ENCODE data around the gene WIF1.

The WIF1 gene

GRCh38 chr12:65155784-65156183 is 34.7 kb upstream of the WIF1 start:
- Histone ChIP-seq H3K9ac (ENCODE audit: low read depth, low read length) (no peak overlapping the region), H3K27ac (ENCODE audit: low read depth, low read length) (no peak overlapping the region), H3K4me3 (ENCODE audit: low read depth, low read length) (no peak overlapping the region), H3K36me3 (ENCODE audit: control insufficient read depth, insufficient read depth, low read length) (no peaks in the 10 kb centered on the region), H3K9me3 (ENCODE audit: control insufficient read depth, insufficient read depth, low read length) (no peaks in the 10 kb centered on the region), H3K27me3 (ENCODE audit: control insufficient read depth, insufficient read depth, low read length) (no peaks in the 10 kb centered on the region), H3K4me1 (ENCODE audit: control insufficient read depth, insufficient read depth, low read length) (no peaks in the 10 kb centered on the region)

- no peaks in the 10 kb centered on the region for H3K9me3 ChIP-seq (ENCODE audit: control insufficient read depth, insufficient read depth, low read length)
- H3K4me3 ChIP-seq (ENCODE audit: low read depth, low read length), result no peak overlapping the region
- no peaks in the 10 kb centered on the region for H3K4me1 ChIP-seq (ENCODE audit: control insufficient read depth, insufficient read depth, low read length)
- H3K9ac ChIP-seq (ENCODE audit: low read depth, low read length), result no peak overlapping the region
- no peak overlapping the region for H3K27ac ChIP-seq (ENCODE audit: low read depth, low read length)
- no peaks in the 10 kb centered on the region for H3K27me3 ChIP-seq (ENCODE audit: control insufficient read depth, insufficient read depth, low read length)
- no peaks in the 10 kb centered on the region for H3K36me3 ChIP-seq (ENCODE audit: control insufficient read depth, insufficient read depth, low read length)
Observed at GRCh38 chr12:65152596-65152995, 31.5 kb upstream of the WIF1 start.

GRCh38 chr12:65152012-65152411 is 30.9 kb upstream of the WIF1 start:
- H3K9me3 ChIP-seq (ENCODE audit: control insufficient read depth, insufficient read depth, low read length), result no peaks in the 10 kb centered on the region
- H3K27ac ChIP-seq (ENCODE audit: low read depth, low read length), result no peak overlapping the region
- H3K4me1 ChIP-seq (ENCODE audit: control insufficient read depth, insufficient read depth, low read length), result no peaks in the 10 kb centered on the region
- H3K36me3 ChIP-seq (ENCODE audit: control insufficient read depth, insufficient read depth, low read length), result no peaks in the 10 kb centered on the region
- H3K9ac ChIP-seq (ENCODE audit: low read depth, low read length), result no peak overlapping the region
- H3K27me3 ChIP-seq (ENCODE audit: control insufficient read depth, insufficient read depth, low read length), result no peaks in the 10 kb centered on the region
- H3K4me3 ChIP-seq (ENCODE audit: low read depth, low read length), result no peak overlapping the region

- Histone ChIP-seq H3K4me3 (ENCODE audit: low read depth, low read length) (no peak overlapping the region), H3K36me3 (ENCODE audit: control insufficient read depth, insufficient read depth, low read length) (no peaks in the 10 kb centered on the region), H3K9me3 (ENCODE audit: control insufficient read depth, insufficient read depth, low read length) (no peaks in the 10 kb centered on the region), H3K27me3 (ENCODE audit: control insufficient read depth, insufficient read depth, low read length) (no peaks in the 10 kb centered on the region), H3K9ac (ENCODE audit: low read depth, low read length) (no peak overlapping the region), H3K27ac (ENCODE audit: low read depth, low read length) (no peak overlapping the region), H3K4me1 (ENCODE audit: control insufficient read depth, insufficient read depth, low read length) (no peaks in the 10 kb centered on the region)
Observed at GRCh38 chr12:65147312-65147905, 26.3 kb upstream of the WIF1 start.

- Histone ChIP-seq H3K9me3 (ENCODE audit: control insufficient read depth, insufficient read depth, low read length) (no peaks in the 10 kb centered on the region), H3K4me1 (ENCODE audit: control insufficient read depth, insufficient read depth, low read length) (no peaks in the 10 kb centered on the region), H3K9ac (ENCODE audit: low read depth, low read length) (no peak overlapping the region), H3K27ac (ENCODE audit: low read depth, low read length) (no peak overlapping the region), H3K27me3 (ENCODE audit: control insufficient read depth, insufficient read depth, low read length) (no peaks in the 10 kb centered on the region), H3K4me3 (ENCODE audit: low read depth, low read length) (no peak overlapping the region), H3K36me3 (ENCODE audit: control insufficient read depth, insufficient read depth, low read length) (no peaks in the 10 kb centered on the region)
Observed at GRCh38 chr12:65140738-65141137, 19.6 kb upstream of the WIF1 start.

- H3K27me3 ChIP-seq (ENCODE audit: control insufficient read depth, insufficient read depth, low read length), result no peaks in the 10 kb centered on the region
- H3K4me3 ChIP-seq (ENCODE audit: low read depth, low read length), result no peak overlapping the region
- no peaks in the 10 kb centered on the region for H3K4me1 ChIP-seq (ENCODE audit: control insufficient read depth, insufficient read depth, low read length)
- H3K27ac ChIP-seq (ENCODE audit: low read depth, low read length), result no peak overlapping the region
- no peaks in the 10 kb centered on the region for H3K9me3 ChIP-seq (ENCODE audit: control insufficient read depth, insufficient read depth, low read length)
- H3K9ac ChIP-seq (ENCODE audit: low read depth, low read length), result no peak overlapping the region
- no peaks in the 10 kb centered on the region for H3K36me3 ChIP-seq (ENCODE audit: control insufficient read depth, insufficient read depth, low read length)
Observed at GRCh38 chr12:65139389-65139788, 18.3 kb upstream of the WIF1 start.

GRCh38 chr12:65133879-65134278 is 12.8 kb upstream of the WIF1 start:
- Histone ChIP-seq H3K4me3 (ENCODE audit: low read depth, low read length) (no peak overlapping the region), H3K27ac (ENCODE audit: low read depth, low read length) (no peak overlapping the region), H3K4me1 (ENCODE audit: control insufficient read depth, insufficient read depth, low read length) (no peaks in the 10 kb centered on the region), H3K36me3 (ENCODE audit: control insufficient read depth, insufficient read depth, low read length) (no peaks in the 10 kb centered on the region), H3K9ac (ENCODE audit: low read depth, low read length) (no peak overlapping the region), H3K27me3 (ENCODE audit: control insufficient read depth, insufficient read depth, low read length) (0 out of 2 replicates have a peak, but pooled peaks cover 4% of the 10 kb centered on the region), H3K9me3 (ENCODE audit: control insufficient read depth, insufficient read depth, low read length) (no peaks in the 10 kb centered on the region)

GRCh38 chr12:65126482-65126881 is 5.4 kb upstream of the WIF1 start:
- Histone ChIP-seq H3K9me3 (ENCODE audit: control insufficient read depth, insufficient read depth, low read length) (no peaks in the 10 kb centered on the region), H3K4me1 (ENCODE audit: control insufficient read depth, insufficient read depth, low read length) (no peaks in the 10 kb centered on the region), H3K9ac (ENCODE audit: low read depth, low read length) (no peak overlapping the region), H3K36me3 (ENCODE audit: control insufficient read depth, insufficient read depth, low read length) (no peaks in the 10 kb centered on the region), H3K27me3 (ENCODE audit: control insufficient read depth, insufficient read depth, low read length) (peaks cover 21% of the 10 kb centered on the region), H3K4me3 (ENCODE audit: low read depth, low read length) (no peak overlapping the region), H3K27ac (ENCODE audit: low read depth, low read length) (no peak overlapping the region)

GRCh38 chr12:65125975-65126374 is 4.9 kb upstream of the WIF1 start:
- Histone ChIP-seq H3K27me3 (ENCODE audit: control insufficient read depth, insufficient read depth, low read length) (peaks cover 24% of the 10 kb centered on the region), H3K9ac (ENCODE audit: low read depth, low read length) (no peak overlapping the region), H3K9me3 (ENCODE audit: control insufficient read depth, insufficient read depth, low read length) (no peaks in the 10 kb centered on the region), H3K36me3 (ENCODE audit: control insufficient read depth, insufficient read depth, low read length) (no peaks in the 10 kb centered on the region), H3K4me3 (ENCODE audit: low read depth, low read length) (no peak overlapping the region), H3K4me1 (ENCODE audit: control insufficient read depth, insufficient read depth, low read length) (no peaks in the 10 kb centered on the region), H3K27ac (ENCODE audit: low read depth, low read length) (no peak overlapping the region)

GRCh38 chr12:65125247-65125646 is 4.1 kb upstream of the WIF1 start:
- no peak overlapping the region for H3K27ac ChIP-seq (ENCODE audit: low read depth, low read length)
- no peaks in the 10 kb centered on the region for H3K36me3 ChIP-seq (ENCODE audit: control insufficient read depth, insufficient read depth, low read length)
- no peaks in the 10 kb centered on the region for H3K9me3 ChIP-seq (ENCODE audit: control insufficient read depth, insufficient read depth, low read length)
- H3K4me1 ChIP-seq (ENCODE audit: control insufficient read depth, insufficient read depth, low read length), result peaks cover 4% of the 10 kb centered on the region; the same call in 1 of the 2 replicates
- H3K9ac ChIP-seq (ENCODE audit: low read depth, low read length), result no peak overlapping the region
- H3K27me3 ChIP-seq (ENCODE audit: control insufficient read depth, insufficient read depth, low read length), result peaks cover 32% of the 10 kb centered on the region
- H3K4me3 ChIP-seq (ENCODE audit: low read depth, low read length), result no peak overlapping the region

GRCh38 chr12:65123435-65124063 is 2.4 kb upstream of the WIF1 start:
- Histone ChIP-seq H3K9me3 (ENCODE audit: control insufficient read depth, insufficient read depth, low read length) (no peaks in the 10 kb centered on the region), H3K27me3 (ENCODE audit: control insufficient read depth, insufficient read depth, low read length) (peaks cover 46% of the 10 kb centered on the region), H3K9ac (ENCODE audit: low read depth, low read length) (no peak overlapping the region), H3K4me1 (ENCODE audit: control insufficient read depth, insufficient read depth, low read length) (peaks cover 4% of the 10 kb centered on the region), H3K36me3 (ENCODE audit: control insufficient read depth, insufficient read depth, low read length) (no peaks in the 10 kb centered on the region), H3K27ac (ENCODE audit: low read depth, low read length) (no peak overlapping the region), H3K4me3 (ENCODE audit: low read depth, low read length) (no peak overlapping the region)
